Hematopoietic multipotent progenitor cell (in vitro differentiated cells): ENCODE results near the gene AP2S1. TPM values are rescaled to one million over a fixed set of nuclear protein-coding genes. Genes with fewer than 3 reads are reported as not detected.
"Not testable (repeated sequence)": the region's sequence is repeated elsewhere in the genome, so short reads cannot be mapped to it uniquely, and the experiment has no call there.

Experiments
- DNase-seq, 3 donors: peaks; one replicate each; pipeline ENCODE4 v3.0.0-alpha.2; 2011 to 2015; ENCODE audit warnings: low read depth in 2 of 3, low spot score in 2 of 3
- total RNA-seq: library from RNA; depleted of rRNA; stranded (reverse); fragments of >200 nt; gene quantifications from one replicate; pipeline ENCODE4 v1.2.3, GENCODE V29; 2012

The AP2S1 gene
- total RNA-seq, 1 donor: 75.9 TPM

GRCh38 chr19:46844067-46844489 lies 6.6 kb downstream of the AP2S1 start:
- no peak for DNase-seq

DNA sequence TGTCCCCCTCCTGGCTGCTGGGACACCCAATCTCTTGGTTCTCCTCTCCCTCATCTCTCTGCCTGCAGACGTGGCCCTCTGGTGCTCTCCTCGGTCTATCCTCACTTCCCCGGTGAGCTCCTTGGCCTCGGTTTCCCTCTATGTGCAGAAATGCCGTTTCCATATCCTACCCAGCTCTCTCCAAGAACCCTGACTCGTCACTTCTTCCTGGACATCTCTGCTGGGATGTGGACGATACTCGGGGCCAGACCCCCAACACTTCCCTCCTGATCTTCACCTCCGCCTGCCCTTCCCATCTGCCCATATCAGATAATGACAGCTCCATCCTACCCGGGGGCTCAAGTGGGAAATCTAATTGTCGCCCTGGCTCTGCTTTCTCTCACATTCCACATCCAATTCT lies 7.9 kb downstream of the AP2S1 start:
- DNase-seq: no peak

DNA sequence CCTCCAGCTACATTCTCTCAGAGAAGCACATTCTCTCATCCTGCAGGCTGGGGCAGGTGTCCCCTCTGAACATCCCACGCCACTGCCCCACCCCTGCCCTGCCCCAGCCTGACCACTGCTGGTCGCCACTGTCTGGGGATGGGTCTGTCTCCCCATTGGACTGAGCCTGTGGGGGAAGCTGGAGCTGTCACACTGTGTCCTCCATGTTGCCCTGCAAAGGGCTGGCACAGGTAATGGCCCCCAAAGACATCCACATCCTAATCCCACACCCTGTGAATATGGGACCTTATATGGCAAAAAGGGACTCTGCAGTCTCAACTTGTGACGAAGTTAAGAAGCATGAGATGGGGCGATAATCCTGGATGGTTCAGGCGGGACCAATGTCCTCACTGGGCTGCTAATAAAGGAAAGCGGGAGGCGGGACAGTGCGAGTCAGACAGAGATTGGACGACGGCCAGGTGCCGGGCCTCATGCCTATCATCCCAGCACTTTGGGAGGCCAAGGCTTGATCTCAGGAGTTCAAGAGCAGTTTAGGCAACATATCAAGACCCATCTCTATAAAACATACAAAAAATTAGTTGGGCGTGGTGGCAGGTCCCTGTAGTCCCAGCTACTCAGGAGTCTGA lies 9.1 kb downstream of the AP2S1 start:
- no peak for DNase-seq

GRCh38 chr19:46840498-46840942 lies 10.1 kb downstream of the AP2S1 start:
- DNase-seq: peak; percentile 50 to 84 (median 70)

- DNase-seq: no peak
Observed at GRCh38 chr19:46839752-46840497, 10.7 kb downstream of the AP2S1 start.

GRCh38 chr19:46838160-46838559 lies 12.5 kb downstream of the AP2S1 start:
- no peak for DNase-seq

DNA sequence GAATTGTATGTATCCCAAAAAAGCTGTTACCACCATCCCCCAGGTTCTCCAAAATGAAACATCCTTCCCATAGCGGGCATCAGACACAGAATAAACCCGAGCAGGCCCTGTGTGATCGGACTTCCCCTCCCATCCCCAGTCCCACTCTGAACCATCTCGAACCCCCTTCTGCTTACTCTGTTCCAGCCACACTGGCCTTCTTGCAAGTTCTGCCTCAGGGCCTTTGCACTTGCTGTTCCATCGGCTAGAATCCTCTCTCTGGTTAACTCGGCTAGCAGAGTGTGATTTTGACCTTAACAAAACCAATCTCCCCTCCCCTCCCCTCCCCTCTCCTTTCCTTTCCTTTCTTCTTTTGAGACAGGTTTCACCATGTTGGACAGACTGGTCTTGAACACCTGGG lies 15.7 kb downstream of the AP2S1 start:
- DNase-seq: no peak

- no peak for DNase-seq
Observed at GRCh38 chr19:46834121-46834520, 16.5 kb downstream of the AP2S1 start.

DNA sequence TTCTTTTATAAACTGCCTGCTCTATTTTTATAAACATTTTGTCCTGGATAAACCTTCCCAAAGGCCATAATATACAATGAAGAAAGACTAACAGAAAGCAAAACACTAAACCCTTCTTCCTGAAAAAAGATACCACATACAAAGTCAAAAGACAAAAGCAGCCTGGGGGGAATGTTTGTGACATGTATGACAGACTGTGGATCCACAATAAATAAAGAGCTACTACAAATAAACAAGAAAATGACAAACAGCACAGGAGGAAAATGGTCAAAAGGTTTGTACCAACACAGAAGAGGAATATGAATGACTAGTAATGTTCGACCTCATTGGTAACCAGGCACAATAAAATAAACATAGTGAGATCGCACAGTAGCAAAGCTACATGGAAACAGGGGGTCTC lies 19.8 kb downstream of the AP2S1 start:
- no peak for DNase-seq

- DNase-seq: no peak
Observed at GRCh38 chr19:46828484-46828883, 22.2 kb downstream of the AP2S1 start.

GRCh38 chr19:46825731-46826055 lies 25.0 kb downstream of the AP2S1 start:
- DNase-seq: no peak

- DNase-seq: peak in 1 of 3 donors; percentile 55
Observed at GRCh38 chr19:46824890-46825730, 25.5 kb downstream of the AP2S1 start.

DNA sequence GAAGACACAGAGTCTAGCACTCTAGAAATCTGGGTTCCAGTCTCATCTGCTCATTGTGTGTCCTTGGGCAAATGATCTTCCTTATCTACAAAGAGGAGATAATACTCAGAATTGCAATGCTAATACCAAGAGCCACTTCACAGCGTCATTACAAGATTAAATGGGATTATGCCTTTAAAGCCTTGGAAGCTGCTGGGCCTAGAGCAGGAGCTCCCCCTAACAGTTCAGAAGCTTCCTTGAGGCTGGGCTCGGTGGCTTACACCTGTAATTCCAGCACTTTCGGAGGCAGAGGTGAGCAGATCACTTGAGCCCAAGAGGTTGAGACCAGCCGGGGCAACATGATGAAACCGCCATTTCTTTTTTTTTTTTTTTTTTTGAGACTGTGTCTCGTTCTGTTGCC lies 27.6 kb downstream of the AP2S1 start:
- DNase-seq: no peak

GRCh38 chr19:46822410-46822787 lies 28.2 kb downstream of the AP2S1 start:
- not testable (repeated sequence) for DNase-seq

GRCh38 chr19:46821512-46822409 lies 28.9 kb downstream of the AP2S1 start:
- DNase-seq: peak; percentile 37 to 81 (median 75)

DNA sequence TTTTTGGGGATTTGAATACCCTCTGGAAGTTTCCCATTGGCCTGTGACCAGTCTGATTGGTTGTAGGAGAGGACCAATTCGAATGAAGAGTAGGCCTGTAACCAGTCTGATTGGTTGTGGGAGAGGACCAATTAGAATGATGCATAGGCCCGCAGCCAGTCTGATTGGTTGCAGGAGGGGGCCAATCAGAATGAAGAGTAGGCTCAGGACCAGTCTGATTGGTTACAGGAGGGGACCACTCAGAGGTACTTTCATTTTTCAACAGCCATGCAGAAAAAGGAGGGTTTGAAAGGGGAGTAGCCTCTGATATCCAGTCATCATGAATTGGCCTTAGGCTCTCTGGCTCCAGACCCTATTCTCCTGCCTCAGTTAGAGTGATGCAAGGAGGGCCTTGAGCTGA lies 31.8 kb downstream of the AP2S1 start:
- DNase-seq: peak in 1 of 3 donors; percentile 40

GRCh38 chr19:46815833-46816627 lies 34.6 kb downstream of the AP2S1 start:
- no peak for DNase-seq

- no peak for DNase-seq
Observed at GRCh38 chr19:46813839-46814358, 36.7 kb downstream of the AP2S1 start.
